ENCODE measurements around the gene SFT2D3.

Gene SFT2D3

DNA sequence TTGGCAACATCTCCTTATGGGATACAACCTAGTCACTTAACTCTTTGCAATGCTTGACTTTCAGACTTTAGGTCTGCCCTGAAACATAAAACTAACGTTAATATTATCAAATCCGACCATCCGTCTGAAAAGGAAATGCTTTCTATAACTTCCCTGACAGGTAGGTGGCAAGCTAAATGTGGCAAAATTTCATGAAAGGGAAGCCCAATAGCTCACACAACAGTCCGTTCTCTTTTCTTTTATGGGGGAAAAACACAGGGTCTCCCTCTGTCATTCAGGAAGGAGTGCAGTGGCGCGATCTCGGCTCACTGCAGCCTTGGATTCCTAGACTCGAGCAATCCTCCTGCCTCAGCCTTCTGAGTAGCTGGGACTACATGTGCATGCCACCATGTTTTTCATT, 52.9 kb downstream of the SFT2D3 start:
- DNase-seq, result no peak

Measured in NCI-H2081 treated with DMSO at 0.1 percent for 48 hours (cell line).